Thoracic aorta (tissue), 2 donors: ENCODE data around the gene MAPK8. TPM values are rescaled to one million over a fixed set of nuclear protein-coding genes. Genes with fewer than 3 reads are reported as not detected.

Source experiments
- ATAC-seq: fragments of 150-250 bp; one replicate; pipeline ENCODE4 v1.8.0; 2017; ENCODE audit warnings: low read depth; ENCODE audit not compliant: insufficient number of reproducible peaks, low FRiP score
- DNase-seq: peaks from one replicate; pipeline ENCODE4 v3.0.0-alpha.2; 2020; ENCODE audit warnings: low spot score
- H3K27ac ChIP-seq, 2 donors: fragments of 200-600 bp; sonication (generic); 1 replicate in 1 of 2; 2 replicates in 1 of 2; pipeline ENCODE4 v1.5.1; 2016; ENCODE audit warnings: mild to moderate bottlenecking in 2 of 2, moderate library complexity in 2 of 2
- H3K27me3 ChIP-seq: fragments of 200-600 bp; sonication (generic); replicated peaks from 2 replicates; pipeline ENCODE4 v1.6.0; 2016; ENCODE audit warnings: mild to moderate bottlenecking; ENCODE audit not compliant: insufficient read depth
- H3K36me3 ChIP-seq: fragments of 200-600 bp; sonication (generic); one replicate; pipeline ENCODE4 v1.5.1; 2016
- H3K4me1 ChIP-seq, 2 donors: fragments of 200-600 bp; sonication (generic); 1 replicate in 1 of 2; 2 replicates in 1 of 2; pipeline versions ENCODE4 v1.5.1 to v1.6.0; 2016; ENCODE audit warnings: low read depth in 2 of 2, mild to moderate bottlenecking in 1 of 2; ENCODE audit not compliant: control insufficient read depth in 1 of 2
- H3K4me3 ChIP-seq: fragments of 200-600 bp; sonication (generic); 2 replicates; pipeline ENCODE4 v1.5.1; 2016; ENCODE audit warnings: mild to moderate bottlenecking
- H3K9me3 ChIP-seq: fragments of 200-600 bp; sonication (generic); 2 replicates; pipeline ENCODE4 v1.5.1; 2016
- total RNA-seq, 2 donors: library from RNA; depleted of rRNA; stranded (reverse); fragments of >200 nt; gene quantifications; one replicate each; pipeline versions ENCODE4 v1.1.0 to v1.2.3, GENCODE V29; 2016
- TF ChIP-seq, protein P1 (sequence below): fragments of 200-600 bp; sonication (generic); IDR thresholded peaks from one replicate; pipeline ENCODE4 v1.5.1; 2019; ENCODE audit warnings: antibody characterized with exemption

MAPK8 gene
- total RNA-seq, 2 donors from 2014 or later = 19.5 to 57.4 TPM

DNA sequence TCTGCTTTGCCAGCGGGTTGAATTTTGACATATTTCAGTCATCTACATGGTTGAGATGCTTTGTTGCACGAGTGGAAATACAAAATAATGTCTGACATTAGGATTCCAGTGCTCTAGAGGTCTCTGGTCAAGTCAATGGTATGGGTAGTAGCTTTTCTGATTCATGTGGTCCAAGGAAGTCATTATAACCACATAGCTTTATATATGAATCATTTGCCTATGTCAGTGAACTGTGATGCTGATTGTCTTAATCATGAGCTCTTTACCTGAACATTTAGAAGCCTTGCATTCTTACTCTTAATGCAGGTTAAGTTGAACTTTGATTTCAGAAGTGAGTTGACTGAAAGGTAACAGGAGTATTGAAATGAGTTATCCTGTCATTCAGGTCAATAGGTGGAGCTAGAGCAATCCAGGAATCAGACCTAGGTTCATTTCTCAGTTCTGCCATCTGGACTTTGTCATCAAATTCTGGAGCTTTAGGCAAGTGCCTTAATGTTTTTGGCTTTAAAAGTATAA lies 3.3 kb downstream of the MAPK8 start:
- ATAC-seq = no peak
- peaks cover 8 to 20% of the 10 kb centered on the region in 2 donors for H3K4me1 ChIP-seq
- no peaks in the 10 kb centered on the region for H3K27me3 ChIP-seq

DNA sequence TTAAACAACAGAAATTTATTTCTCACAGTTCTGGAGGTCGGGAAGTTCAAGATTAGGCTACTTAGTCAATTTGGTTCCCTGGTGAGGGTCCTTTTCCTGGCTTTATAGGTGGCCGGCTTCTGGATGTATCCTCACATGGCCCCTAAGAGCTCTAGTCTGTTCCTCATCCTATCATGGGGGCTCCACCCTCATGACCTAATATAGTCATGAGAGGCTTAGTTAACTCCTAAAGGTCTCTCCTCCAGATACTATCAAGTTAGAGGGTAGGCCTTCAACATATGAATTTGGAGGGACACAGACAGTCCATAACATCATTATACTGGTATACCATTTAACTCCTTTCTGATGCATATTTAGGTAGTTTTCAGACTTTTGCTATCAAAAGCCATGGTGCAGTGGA lies 7.6 kb downstream of the MAPK8 start:
- no peaks in the 10 kb centered on the region for H3K36me3 ChIP-seq
- no peak overlapping the region for H3K4me3 ChIP-seq
- no peak for DNase-seq
- ATAC-seq = no peak
- H3K27ac ChIP-seq = no peak overlapping the region
- peaks cover 0 to 9% of the 10 kb centered on the region in 2 donors for H3K4me1 ChIP-seq
- TF ChIP-seq, protein P1, sequence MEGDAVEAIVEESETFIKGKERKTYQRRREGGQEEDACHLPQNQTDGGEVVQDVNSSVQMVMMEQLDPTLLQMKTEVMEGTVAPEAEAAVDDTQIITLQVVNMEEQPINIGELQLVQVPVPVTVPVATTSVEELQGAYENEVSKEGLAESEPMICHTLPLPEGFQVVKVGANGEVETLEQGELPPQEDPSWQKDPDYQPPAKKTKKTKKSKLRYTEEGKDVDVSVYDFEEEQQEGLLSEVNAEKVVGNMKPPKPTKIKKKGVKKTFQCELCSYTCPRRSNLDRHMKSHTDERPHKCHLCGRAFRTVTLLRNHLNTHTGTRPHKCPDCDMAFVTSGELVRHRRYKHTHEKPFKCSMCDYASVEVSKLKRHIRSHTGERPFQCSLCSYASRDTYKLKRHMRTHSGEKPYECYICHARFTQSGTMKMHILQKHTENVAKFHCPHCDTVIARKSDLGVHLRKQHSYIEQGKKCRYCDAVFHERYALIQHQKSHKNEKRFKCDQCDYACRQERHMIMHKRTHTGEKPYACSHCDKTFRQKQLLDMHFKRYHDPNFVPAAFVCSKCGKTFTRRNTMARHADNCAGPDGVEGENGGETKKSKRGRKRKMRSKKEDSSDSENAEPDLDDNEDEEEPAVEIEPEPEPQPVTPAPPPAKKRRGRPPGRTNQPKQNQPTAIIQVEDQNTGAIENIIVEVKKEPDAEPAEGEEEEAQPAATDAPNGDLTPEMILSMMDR = no peak
- H3K9me3 ChIP-seq = no peaks in the 10 kb centered on the region
- H3K27me3 ChIP-seq = no peaks in the 10 kb centered on the region

More for the DNA sequence above, 3.3 kb downstream of the MAPK8 start:
- H3K4me3 ChIP-seq = no peak overlapping the region
- H3K27ac ChIP-seq = no peak overlapping the region
- no peaks in the 10 kb centered on the region for H3K9me3 ChIP-seq
- no peak for DNase-seq
- no peaks in the 10 kb centered on the region for H3K36me3 ChIP-seq
- TF ChIP-seq, protein P1 = no peak

DNA sequence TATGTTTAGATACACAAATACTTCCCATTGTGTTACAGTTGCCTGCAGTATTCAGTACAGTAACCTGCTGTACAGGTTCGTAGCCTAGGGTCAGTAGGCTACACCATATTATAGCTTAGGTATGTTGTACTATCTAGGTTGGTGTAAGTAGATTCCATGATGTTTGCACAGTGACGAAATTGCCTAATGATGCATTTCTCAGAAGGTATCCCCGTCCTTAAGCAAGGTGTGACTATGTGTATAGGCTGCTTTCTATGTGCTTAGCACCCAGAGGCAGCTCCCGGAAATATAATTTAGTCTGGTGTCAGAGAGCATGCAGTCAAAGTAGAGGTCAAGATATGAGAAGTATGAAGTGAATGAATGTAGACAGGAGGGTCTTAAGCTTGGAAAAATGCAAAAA lies 9.8 kb downstream of the MAPK8 start:
- H3K9me3 ChIP-seq = no peaks in the 10 kb centered on the region
- no peaks in the 10 kb centered on the region for H3K36me3 ChIP-seq
- TF ChIP-seq, protein P1 = no peak
- DNase-seq = no peak
- no peak overlapping the region for H3K4me3 ChIP-seq
- H3K27me3 ChIP-seq = no peaks in the 10 kb centered on the region
- ATAC-seq = no peak
- H3K4me1 ChIP-seq = no peaks in the 10 kb centered on the region
- no peak overlapping the region for H3K27ac ChIP-seq

DNA sequence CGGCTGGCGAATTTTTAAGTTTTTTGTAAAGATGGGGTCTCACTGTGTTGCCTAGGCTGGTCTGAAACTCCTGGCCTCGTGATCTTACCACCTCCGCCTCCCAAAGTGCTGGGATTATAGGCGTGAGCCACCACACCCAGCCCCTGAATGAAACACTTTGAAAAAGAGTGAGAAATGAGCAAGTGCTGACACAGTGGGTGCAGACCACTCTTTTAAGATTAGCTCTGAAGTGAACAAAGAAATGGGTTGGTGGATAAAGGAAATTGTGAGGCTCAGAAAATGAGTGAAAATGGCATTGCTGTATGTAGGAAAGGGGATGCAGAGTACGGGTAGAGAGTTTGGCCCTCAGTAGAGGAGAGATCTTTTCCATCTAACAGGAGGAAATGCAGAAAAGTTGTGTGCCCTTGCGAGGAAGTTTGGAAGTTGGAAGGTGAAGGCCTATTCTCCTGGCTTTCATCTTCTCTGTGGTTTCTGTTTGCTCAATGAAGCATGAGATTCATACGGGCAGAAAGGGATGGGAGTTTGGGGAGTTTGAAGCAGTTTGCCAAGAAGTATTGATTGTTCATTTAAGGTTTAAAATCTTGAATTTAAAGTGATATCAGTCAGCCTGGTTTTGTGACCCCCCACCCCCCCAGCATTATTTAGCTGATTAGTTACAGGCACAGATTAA lies 11.0 kb downstream of the MAPK8 start:
- Histone ChIP-seq H3K4me1 (no peaks in the 10 kb centered on the region), H3K4me3 (no peak overlapping the region), H3K36me3 (no peaks in the 10 kb centered on the region), H3K27me3 (no peaks in the 10 kb centered on the region), H3K27ac (no peak overlapping the region), H3K9me3 (no peaks in the 10 kb centered on the region)
- DNase-seq (no peak), ATAC-seq (no peak)
- TF ChIP-seq, protein P1 = no peak

DNA sequence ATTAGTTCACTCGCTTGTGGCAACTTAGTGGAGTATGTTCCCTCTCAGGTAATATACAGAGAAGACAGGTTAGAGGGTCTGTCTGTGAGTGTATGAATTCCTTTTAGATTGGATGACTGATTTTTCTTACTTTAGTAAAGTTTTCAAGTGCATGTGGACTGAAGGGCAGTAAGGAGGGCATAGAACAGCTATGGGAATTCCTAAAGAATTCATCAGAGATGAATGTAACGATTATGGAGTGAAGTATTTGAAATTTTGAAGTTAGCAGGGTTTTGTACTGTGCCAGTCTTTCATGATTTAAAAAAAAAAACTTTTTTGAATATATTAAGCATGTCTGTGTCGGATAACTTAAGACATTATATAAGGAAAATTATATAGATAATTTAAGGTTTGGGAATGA lies 15.5 kb downstream of the MAPK8 start:
- TF ChIP-seq, protein P1 = no peak
- Histone ChIP-seq H3K36me3 (no peaks in the 10 kb centered on the region), H3K4me3 (no peak overlapping the region), H3K4me1 (no peaks in the 10 kb centered on the region), H3K27me3 (no peaks in the 10 kb centered on the region), H3K9me3 (no peaks in the 10 kb centered on the region), H3K27ac (no peak overlapping the region)
- ATAC-seq (no peak), DNase-seq (no peak)
